CD14-positive monocyte (primary cell): ENCODE measurements around the gene CPB2. TPM values are rescaled to one million over a fixed set of nuclear protein-coding genes. Genes with fewer than 3 reads are reported as not detected.

Experiments used
- DNase-seq, 3 donors: peaks; one replicate each; pipeline ENCODE4 v3.0.0-alpha.2; 2011 to 2022
- H2AFZ ChIP-seq: 2 replicates; pipeline ENCODE4 v1.6.0; 2012; ENCODE audit warnings: mild to moderate bottlenecking, low read depth, low read length, inconsistent platforms; ENCODE audit not compliant: insufficient read depth, poor library complexity, severe bottlenecking
- H3K27ac ChIP-seq, 2 donors: 1 replicate in 1 of 2; 2 replicates in 1 of 2; pipeline ENCODE4 v1.5.1; 2012 to 2013; ENCODE audit warnings: low read length in 2 of 2, control low read depth in 1 of 2, inconsistent platforms in 1 of 2, low read depth in 1 of 2, mild to moderate bottlenecking in 1 of 2
- H3K27me3 ChIP-seq, 2 donors: one replicate each; pipeline versions ENCODE4 v1.6.0 to v1.6.1; 2011 to 2013; ENCODE audit warnings: low read length in 2 of 2; ENCODE audit not compliant: control insufficient read depth in 2 of 2, insufficient read depth in 2 of 2
- H3K36me3 ChIP-seq, 2 donors: replicated peaks in 1 of 2; 1 replicate in 1 of 2; 2 replicates in 1 of 2; pipeline versions ENCODE4 v1.5.1 to v1.6.1; 2012 to 2013; ENCODE audit warnings: low read length in 2 of 2, control low read depth in 1 of 2, inconsistent platforms in 1 of 2, mild to moderate bottlenecking in 1 of 2; ENCODE audit not compliant: insufficient read depth in 2 of 2, control insufficient read depth in 1 of 2
- H3K4me1 ChIP-seq, 2 donors: 1 replicate in 1 of 2; 2 replicates in 1 of 2; pipeline versions ENCODE4 v1.5.1 to v1.6.1; 2012 to 2013; ENCODE audit warnings: low read length in 2 of 2, control low read depth in 1 of 2, inconsistent platforms in 1 of 2, mild to moderate bottlenecking in 1 of 2, moderate library complexity in 1 of 2; ENCODE audit not compliant: insufficient read depth in 2 of 2, control insufficient read depth in 1 of 2
- H3K4me2 ChIP-seq: replicated peaks from 2 replicates; pipeline ENCODE3; 2012; ENCODE audit warnings: low read length, moderate library complexity, mild to moderate bottlenecking; ENCODE audit not compliant: poor library complexity, severe bottlenecking; ENCODE audit errors: extremely low read depth
- H3K4me3 ChIP-seq, 3 experiments: fragments of 200-600 bp in 1 of 3; sonication (generic) in 1 of 3; replicated peaks in 1 of 3; 1 replicate in 2 of 3; 2 replicates in 1 of 3; pipeline ENCODE4 v1.5.1; 2011 to 2013; ENCODE audit warnings: low read length in 3 of 3, mild to moderate bottlenecking in 3 of 3, control low read depth in 2 of 3, low read depth in 2 of 3, inconsistent platforms in 1 of 3, moderate library complexity in 1 of 3
- H3K79me2 ChIP-seq: 2 replicates; pipeline ENCODE4 v1.6.0; 2012; ENCODE audit warnings: mild to moderate bottlenecking, control low read depth, inconsistent platforms, low read length, moderate library complexity; ENCODE audit not compliant: insufficient read depth
- H3K9ac ChIP-seq: 2 replicates; pipeline ENCODE4 v1.6.0; 2017; ENCODE audit warnings: low read length, mild to moderate bottlenecking; ENCODE audit not compliant: insufficient read depth, poor library complexity, severe bottlenecking
- H3K9me3 ChIP-seq, 2 donors: replicated peaks in 1 of 2; 1 replicate in 1 of 2; 2 replicates in 1 of 2; pipeline versions ENCODE4 v1.5.1 to v1.6.1; 2012 to 2013; ENCODE audit warnings: low read length in 2 of 2, control low read depth in 1 of 2; ENCODE audit not compliant: control insufficient read depth in 1 of 2, insufficient read depth in 1 of 2
- H4K20me1 ChIP-seq: 2 replicates; pipeline ENCODE4 v1.6.0; 2012; ENCODE audit warnings: mild to moderate bottlenecking, low read length, control low read depth, moderate library complexity; ENCODE audit not compliant: insufficient read depth
- H3K27ac Mint-ChIP-seq, 7 donors: one replicate each; pipeline ENCODE4 v1.8.0; 2020; ENCODE audit warnings: mild to moderate bottlenecking in 7 of 7, mixed read lengths in 7 of 7, moderate library complexity in 6 of 7, inconsistent platforms in 2 of 7
- H3K27me3 Mint-ChIP-seq, 3 donors: one replicate each; pipeline ENCODE4 v1.8.0; 2021 to 2022; ENCODE audit warnings: low read depth in 3 of 3, mild to moderate bottlenecking in 3 of 3, mixed read lengths in 3 of 3, moderate library complexity in 3 of 3, inconsistent platforms in 1 of 3
- H3K36me3 Mint-ChIP-seq, 2 donors: one replicate each; pipeline ENCODE4 v1.8.0; 2020; ENCODE audit warnings: mixed read lengths in 2 of 2, inconsistent platforms in 1 of 2, mild to moderate bottlenecking in 1 of 2
- H3K4me1 Mint-ChIP-seq: one replicate; pipeline ENCODE4 v1.8.0; 2020; ENCODE audit warnings: mild to moderate bottlenecking, mixed read lengths
- H3K4me3 Mint-ChIP-seq, 2 donors: one replicate each; pipeline ENCODE4 v1.8.0; 2020; ENCODE audit warnings: mild to moderate bottlenecking in 2 of 2, mixed read lengths in 2 of 2, moderate library complexity in 1 of 2
- H3K9me3 Mint-ChIP-seq, 7 donors: one replicate each; pipeline ENCODE4 v1.8.0; 2020 to 2022; ENCODE audit warnings: mixed read lengths in 7 of 7, mild to moderate bottlenecking in 6 of 7, moderate library complexity in 6 of 7, inconsistent platforms in 2 of 7
- WGBS: methylation state at CpG from one replicate; pipeline ENCODE4 v1.1.5; 2013; ENCODE audit warnings: missing lambda C conversion rate; ENCODE audit not compliant: insufficient coverage; 5-methylcytosine and 5-hydroxymethylcytosine counted together
- intact Hi-C, 2 donors: fragments of 100-400 bp; cut with micrococcal nuclease; formaldehyde crosslinking; loops; one replicate each; pipeline versions ENCODE4 v1.15.0 to v1.15.1; 2023
- polyA plus RNA-seq, 3 donors: library from polyadenylated mRNA; depleted of rRNA in 1 of 3; unstranded in 2 of 3; stranded (reverse) in 1 of 3; fragments of 300-500 nt in 2 of 3; fragments of >200 nt in 1 of 3; fragmentation: Illumina TruSeq in 2 of 3; gene quantifications; 1 replicate in 2 of 3; 2 replicates in 1 of 3; pipeline ENCODE4 v1.2.3, GENCODE V29; 2012 to 2021
- TF ChIP-seq, protein P1 (sequence below): fragments of 200-600 bp; IDR thresholded peaks from one replicate; pipeline ENCODE4 v1.8.0; 2022; ENCODE audit warnings: antibody characterized with exemption, mild to moderate bottlenecking

Gene CPB2
- polyA plus RNA-seq, 3 donors = 0.15 to 0.18 TPM; not detected in 1

DNA sequence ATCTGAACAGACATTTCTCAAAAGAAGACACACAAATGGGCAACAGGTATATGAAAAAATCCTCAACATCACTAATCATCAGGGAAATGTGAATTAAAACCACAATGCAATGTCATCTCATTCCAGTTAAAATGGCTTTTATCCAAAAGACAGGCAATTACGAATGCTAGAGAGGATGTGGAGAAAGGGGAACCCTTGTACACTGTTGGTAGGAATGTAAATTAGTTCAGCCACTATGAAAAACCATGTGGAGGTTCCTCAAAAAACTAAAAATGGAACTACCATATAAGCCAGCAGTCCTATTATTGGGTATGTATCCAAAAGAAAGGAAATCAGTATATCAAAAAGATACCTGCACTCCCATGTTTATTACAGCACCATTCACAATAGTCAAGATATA, 27.6 kb downstream of the CPB2 start:
- WGBS = no CpG with 5 or more reads among the region's 1 CpG
- no peaks in the 10 kb centered on the region for H3K79me2 ChIP-seq
- H3K9me3 ChIP-seq = no peaks in the 10 kb centered on the region
- no peaks in the 10 kb centered on the region for H3K4me1 ChIP-seq
- no peaks in the 10 kb centered on the region for H3K36me3 ChIP-seq
- TF ChIP-seq, protein P1, sequence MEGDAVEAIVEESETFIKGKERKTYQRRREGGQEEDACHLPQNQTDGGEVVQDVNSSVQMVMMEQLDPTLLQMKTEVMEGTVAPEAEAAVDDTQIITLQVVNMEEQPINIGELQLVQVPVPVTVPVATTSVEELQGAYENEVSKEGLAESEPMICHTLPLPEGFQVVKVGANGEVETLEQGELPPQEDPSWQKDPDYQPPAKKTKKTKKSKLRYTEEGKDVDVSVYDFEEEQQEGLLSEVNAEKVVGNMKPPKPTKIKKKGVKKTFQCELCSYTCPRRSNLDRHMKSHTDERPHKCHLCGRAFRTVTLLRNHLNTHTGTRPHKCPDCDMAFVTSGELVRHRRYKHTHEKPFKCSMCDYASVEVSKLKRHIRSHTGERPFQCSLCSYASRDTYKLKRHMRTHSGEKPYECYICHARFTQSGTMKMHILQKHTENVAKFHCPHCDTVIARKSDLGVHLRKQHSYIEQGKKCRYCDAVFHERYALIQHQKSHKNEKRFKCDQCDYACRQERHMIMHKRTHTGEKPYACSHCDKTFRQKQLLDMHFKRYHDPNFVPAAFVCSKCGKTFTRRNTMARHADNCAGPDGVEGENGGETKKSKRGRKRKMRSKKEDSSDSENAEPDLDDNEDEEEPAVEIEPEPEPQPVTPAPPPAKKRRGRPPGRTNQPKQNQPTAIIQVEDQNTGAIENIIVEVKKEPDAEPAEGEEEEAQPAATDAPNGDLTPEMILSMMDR = no peak
- H3K27ac Mint-ChIP-seq = no peak overlapping the region
- H4K20me1 ChIP-seq = no peaks in the 10 kb centered on the region
- no peaks in the 10 kb centered on the region for H3K36me3 Mint-ChIP-seq
- peaks cover 0 to 4% (median 0%) of the 10 kb centered on the region in 7 donors for H3K9me3 Mint-ChIP-seq
- no peak overlapping the region for H3K4me2 ChIP-seq
- H3K9ac ChIP-seq = no peak overlapping the region
- no peak overlapping the region for H3K4me3 ChIP-seq
- peaks cover 11% of the 10 kb centered on the region for H3K4me1 Mint-ChIP-seq
- no peaks in the 10 kb centered on the region for H3K27me3 ChIP-seq
- no peak overlapping the region for H3K27ac ChIP-seq
- intact Hi-C loops = no loop called here
- no peak overlapping the region for H2AFZ ChIP-seq
- no peaks in the 10 kb centered on the region for H3K27me3 Mint-ChIP-seq
- peak in 2 of 3 donors; percentile 22 to 23 for DNase-seq
- H3K4me3 Mint-ChIP-seq = no peak overlapping the region

DNA sequence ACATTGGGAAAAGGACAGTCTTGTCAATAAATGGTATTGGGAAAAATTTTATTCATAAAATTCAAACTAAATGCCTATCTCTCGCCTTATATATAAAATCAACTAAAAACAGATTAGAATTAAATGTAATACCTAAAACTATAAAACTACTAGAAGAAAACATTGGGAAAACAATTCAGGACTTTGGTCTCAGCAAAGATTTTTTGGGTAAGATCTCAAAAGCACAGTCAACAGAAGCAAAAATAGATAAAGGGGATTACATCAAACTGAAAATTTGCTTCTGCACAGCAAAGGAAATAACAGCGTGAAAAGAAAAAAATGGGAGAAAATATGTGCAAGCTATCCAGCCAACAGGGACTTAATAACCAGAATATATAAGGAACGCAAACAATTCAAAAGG, 28.0 kb downstream of the CPB2 start:
- peak overlapping the region in 1 of 7 donors; percentile 36 for H3K27ac Mint-ChIP-seq
- H3K79me2 ChIP-seq = no peaks in the 10 kb centered on the region
- H3K4me3 ChIP-seq = no peak overlapping the region
- H3K9ac ChIP-seq = no peak overlapping the region
- H3K36me3 ChIP-seq = no peaks in the 10 kb centered on the region
- H2AFZ ChIP-seq = no peak overlapping the region
- H3K27me3 Mint-ChIP-seq = no peaks in the 10 kb centered on the region
- H4K20me1 ChIP-seq = no peaks in the 10 kb centered on the region
- no peak overlapping the region for H3K4me3 Mint-ChIP-seq
- no peaks in the 10 kb centered on the region for H3K36me3 Mint-ChIP-seq
- H3K27me3 ChIP-seq = no peaks in the 10 kb centered on the region
- peaks cover 0 to 4% (median 0%) of the 10 kb centered on the region in 7 donors for H3K9me3 Mint-ChIP-seq
- DNase-seq = no peak
- H3K9me3 ChIP-seq = no peaks in the 10 kb centered on the region
- H3K4me2 ChIP-seq = no peak overlapping the region
- WGBS = no CpG with 5 or more reads among the region's 3 CpGs
- TF ChIP-seq, protein P1 = no peak
- H3K27ac ChIP-seq = no peak overlapping the region
- intact Hi-C loops = no loop called here
- H3K4me1 ChIP-seq = no peaks in the 10 kb centered on the region
- H3K4me1 Mint-ChIP-seq = peaks cover 11% of the 10 kb centered on the region
